Muscle layer of colon (tissue), 2 donors: Measurements from ENCODE around the gene PSMA5.

Experiments used
- H3K27ac ChIP-seq: one replicate; pipeline ENCODE4 v1.7.0; 2013; ENCODE audit warnings: low read depth, mild to moderate bottlenecking, low read length, moderate library complexity
- H3K27me3 ChIP-seq, 2 donors: one replicate each; pipeline ENCODE4 v1.7.0; 2013; ENCODE audit warnings: low read length in 2 of 2, mild to moderate bottlenecking in 2 of 2; ENCODE audit not compliant: insufficient read depth in 2 of 2, control insufficient read depth in 1 of 2
- H3K36me3 ChIP-seq: one replicate; pipeline ENCODE4 v1.7.0; 2013; ENCODE audit warnings: mild to moderate bottlenecking, low read length; ENCODE audit not compliant: insufficient read depth
- H3K4me1 ChIP-seq: one replicate; pipeline ENCODE4 v1.7.0; 2013; ENCODE audit warnings: mild to moderate bottlenecking, low read length; ENCODE audit not compliant: insufficient read depth
- H3K4me3 ChIP-seq, 2 donors: one replicate each; pipeline ENCODE4 v1.7.0; 2013; ENCODE audit warnings: low read length in 2 of 2, low read depth in 1 of 2, mild to moderate bottlenecking in 1 of 2, moderate library complexity in 1 of 2
- H3K9ac ChIP-seq: one replicate; pipeline ENCODE4 v1.7.0; 2013; ENCODE audit warnings: low read length
- H3K9me3 ChIP-seq: one replicate; pipeline ENCODE4 v1.7.0; 2013; ENCODE audit warnings: mild to moderate bottlenecking, low read length
- donor health status: abdominal sarcoma.
- donor health status: Adenocarcinoma of cecum.

Gene PSMA5

DNA sequence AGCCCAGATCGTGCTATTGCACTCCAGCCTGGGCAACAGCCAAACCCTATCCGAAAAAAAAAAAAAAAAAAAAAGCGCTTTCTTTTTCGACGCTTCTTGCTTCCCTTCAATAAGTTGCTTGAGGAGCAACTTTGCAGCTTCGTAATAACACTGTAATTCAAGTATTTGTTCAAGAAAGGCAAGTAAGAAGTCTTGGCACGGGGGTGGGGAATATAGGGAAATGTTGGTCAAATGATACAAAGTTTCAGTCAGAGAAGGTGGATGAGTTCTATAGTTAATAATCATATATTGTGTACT, 871 bp upstream of the PSMA5 start:
- Histone ChIP-seq H3K27me3 (no peaks in the 10 kb centered on the region), H3K4me3 (peak overlapping the region; percentile 47 to 96), H3K36me3 (no peaks in the 10 kb centered on the region), H3K4me1 (peaks cover 11% of the 10 kb centered on the region), H3K9ac (peak overlapping the region; percentile 74), H3K27ac (peak overlapping the region; percentile 78), H3K9me3 (no peaks in the 10 kb centered on the region)

DNA sequence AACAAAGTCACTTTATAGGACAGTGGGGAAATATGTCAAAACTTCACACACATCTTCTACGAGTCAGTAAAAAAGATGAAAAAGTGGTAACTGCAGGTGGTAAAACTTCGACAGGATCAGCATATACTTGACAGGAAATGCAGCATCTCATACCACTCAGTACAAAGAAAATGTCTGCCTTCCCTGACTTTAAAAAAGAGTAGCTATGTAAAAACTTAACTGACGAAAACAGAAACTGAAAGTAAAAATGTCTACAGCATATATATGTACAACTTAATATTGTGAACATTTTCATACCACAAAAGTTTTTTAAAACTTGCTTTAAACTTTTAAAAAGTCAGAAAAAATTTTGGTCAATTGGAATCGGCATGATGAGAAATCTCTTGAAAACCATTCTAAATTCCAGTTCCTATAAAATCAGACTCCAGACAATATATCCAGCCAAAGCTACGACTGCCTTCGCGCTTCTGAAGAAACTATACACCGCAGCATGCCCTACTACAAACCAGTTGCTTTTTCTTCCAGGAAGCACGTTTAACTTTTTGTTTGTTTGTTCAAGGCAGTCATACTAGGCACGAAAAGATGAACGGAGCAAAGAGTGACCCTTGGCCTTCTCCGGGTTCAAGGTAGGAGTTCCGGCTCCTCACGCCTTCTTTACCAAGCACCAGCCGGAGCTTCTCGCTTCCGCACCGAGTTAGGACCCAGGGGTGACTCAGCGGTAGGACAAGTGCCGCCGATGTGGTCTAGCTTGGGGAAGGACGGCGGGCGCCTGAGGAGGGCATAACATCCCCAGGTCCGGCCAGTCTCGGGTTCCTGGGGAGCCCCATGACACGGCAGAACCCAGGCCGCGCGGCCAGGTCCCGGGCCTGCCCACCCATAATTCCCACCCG, 612 bp downstream of the PSMA5 start:
- H3K9ac ChIP-seq, result peak overlapping the region; percentile 82
- H3K4me1 ChIP-seq, result peaks cover 11% of the 10 kb centered on the region
- H3K36me3 ChIP-seq, result peaks cover 10% of the 10 kb centered on the region
- H3K9me3 ChIP-seq, result no peaks in the 10 kb centered on the region
- peak overlapping the region; percentile 79 to 96 for H3K4me3 ChIP-seq
- H3K27me3 ChIP-seq, result no peaks in the 10 kb centered on the region
- peak overlapping the region; percentile 54 for H3K27ac ChIP-seq

- Histone ChIP-seq H3K27me3 (no peaks in the 10 kb centered on the region), H3K9ac (no peak overlapping the region), H3K27ac (no peak overlapping the region), H3K4me1 (peaks cover 11% of the 10 kb centered on the region), H3K36me3 (peaks cover 24% of the 10 kb centered on the region), H3K4me3 (no peak overlapping the region), H3K9me3 (no peaks in the 10 kb centered on the region)
These were observed 2.8 kb downstream of the PSMA5 start for GRCh38 chr1:109423498-109423897.

- H3K4me3 ChIP-seq, result no peak overlapping the region
- no peak overlapping the region for H3K9ac ChIP-seq
- H3K9me3 ChIP-seq, result no peaks in the 10 kb centered on the region
- H3K27ac ChIP-seq, result no peak overlapping the region
- H3K36me3 ChIP-seq, result peaks cover 68% of the 10 kb centered on the region
- H3K4me1 ChIP-seq, result no peaks in the 10 kb centered on the region
- no peaks in the 10 kb centered on the region for H3K27me3 ChIP-seq
These were observed 13.7 kb downstream of the PSMA5 start for GRCh38 chr1:109412551-109412950.

DNA sequence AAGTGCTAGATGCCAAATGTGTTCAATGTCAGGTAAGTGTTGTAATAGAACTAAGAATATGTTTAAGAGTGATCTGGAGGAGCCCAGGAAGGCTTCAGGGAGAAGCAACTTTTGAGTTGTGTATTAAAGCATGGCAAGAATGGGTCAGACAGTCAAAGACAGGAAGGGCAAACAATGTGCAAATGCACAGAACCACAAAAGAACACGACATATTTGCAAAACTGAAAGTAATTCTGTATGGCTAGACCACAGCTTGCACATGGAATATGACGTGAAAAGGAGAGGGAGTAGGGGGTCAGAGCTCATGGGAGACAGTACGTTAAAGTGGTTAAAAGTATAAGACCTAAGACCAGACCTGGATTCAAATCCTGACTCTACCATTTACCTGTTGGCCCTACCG, 21.4 kb downstream of the PSMA5 start:
- Histone ChIP-seq H3K4me1 (no peaks in the 10 kb centered on the region), H3K27ac (no peak overlapping the region), H3K9ac (no peak overlapping the region), H3K27me3 (no peaks in the 10 kb centered on the region), H3K9me3 (no peaks in the 10 kb centered on the region), H3K36me3 (peaks cover 44% of the 10 kb centered on the region), H3K4me3 (no peak overlapping the region)

DNA sequence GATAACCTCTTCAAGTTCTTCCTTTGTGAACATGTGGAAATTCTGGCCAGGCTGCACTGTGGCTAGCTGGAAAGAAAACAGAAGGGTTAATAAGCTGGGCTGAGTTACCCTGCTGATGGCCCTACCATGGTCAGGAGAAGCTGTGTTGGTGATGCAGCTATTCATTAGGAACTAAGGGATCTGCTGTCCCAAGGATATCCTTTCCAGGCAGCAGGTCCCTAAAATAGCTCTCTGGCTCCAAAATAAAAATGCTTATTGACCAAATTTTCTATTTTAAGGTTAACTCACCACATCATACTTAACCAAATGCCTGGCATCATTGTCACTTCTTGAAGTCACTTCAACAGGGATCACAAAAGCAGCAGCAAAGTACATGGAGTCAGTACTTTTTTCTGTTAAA, 24.2 kb downstream of the PSMA5 start:
- no peak overlapping the region for H3K4me3 ChIP-seq
- H3K27ac ChIP-seq, result no peak overlapping the region
- no peaks in the 10 kb centered on the region for H3K27me3 ChIP-seq
- no peaks in the 10 kb centered on the region for H3K9me3 ChIP-seq
- H3K4me1 ChIP-seq, result peaks cover 7% of the 10 kb centered on the region
- H3K9ac ChIP-seq, result no peak overlapping the region
- peaks cover 25% of the 10 kb centered on the region for H3K36me3 ChIP-seq

DNA sequence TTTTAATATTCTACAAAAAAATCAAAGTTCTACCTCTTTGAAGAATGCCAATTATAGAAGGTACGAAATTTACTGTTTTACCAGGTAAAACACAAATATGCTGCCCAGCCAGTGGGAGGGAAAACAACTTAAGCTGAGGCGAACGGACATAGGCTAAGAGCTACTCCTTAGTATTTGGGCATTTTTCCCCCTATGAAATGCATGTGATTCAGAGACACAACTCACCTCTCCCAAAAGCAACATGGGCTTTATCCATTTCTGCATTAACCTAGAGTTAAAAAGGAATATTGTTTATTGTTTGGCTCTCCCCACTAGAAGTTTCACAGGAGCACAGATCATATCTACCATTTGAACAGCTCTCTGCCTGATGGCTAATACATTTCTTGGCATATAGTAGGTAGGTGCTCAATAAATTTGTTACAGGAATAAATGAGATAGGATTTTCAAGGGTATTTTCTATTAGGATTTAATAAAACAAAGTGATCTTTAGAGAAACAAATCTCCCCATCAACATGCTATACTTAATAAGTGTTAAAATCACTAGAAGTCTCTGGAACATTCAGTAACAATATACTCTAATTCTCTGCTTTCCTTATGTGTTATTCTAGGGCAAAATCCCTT, 26.1 kb downstream of the PSMA5 start:
- peaks cover 23% of the 10 kb centered on the region for H3K4me1 ChIP-seq
- H3K27me3 ChIP-seq, result no peaks in the 10 kb centered on the region
- H3K36me3 ChIP-seq, result peaks cover 18% of the 10 kb centered on the region
- no peak overlapping the region for H3K4me3 ChIP-seq
- no peak overlapping the region for H3K9ac ChIP-seq
- no peaks in the 10 kb centered on the region for H3K9me3 ChIP-seq
- no peak overlapping the region for H3K27ac ChIP-seq

DNA sequence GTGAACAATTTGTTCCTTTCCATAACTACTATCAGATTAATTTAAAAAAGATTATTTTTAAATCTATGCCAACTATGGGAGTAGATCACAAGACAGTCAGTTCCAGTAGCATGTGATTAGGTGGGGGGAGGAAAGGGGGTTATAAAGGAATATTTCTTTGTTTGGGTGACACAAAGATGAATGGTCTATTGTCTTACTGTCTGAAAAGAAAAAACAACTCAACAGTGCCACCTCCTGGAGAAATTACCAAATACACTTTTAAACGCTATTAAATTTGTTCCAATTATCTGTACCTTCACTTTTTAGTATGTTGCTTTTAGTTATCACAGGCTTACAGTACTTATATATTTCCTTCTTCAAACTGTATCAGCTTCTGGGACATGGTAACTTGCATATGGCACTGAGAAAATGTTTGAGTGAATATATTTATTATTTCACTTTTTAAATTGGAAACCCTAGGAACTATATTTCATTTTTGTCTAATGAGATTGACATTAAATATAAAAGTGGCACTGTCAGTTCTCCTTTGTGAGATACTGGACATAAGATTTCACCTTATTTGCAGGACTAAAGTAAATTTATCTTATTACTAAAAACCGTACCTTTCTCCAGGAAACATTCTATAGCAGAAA, 26.8 kb downstream of the PSMA5 start:
- Histone ChIP-seq H3K9ac (no peak overlapping the region), H3K4me3 (no peak overlapping the region), H3K27ac (no peak overlapping the region), H3K4me1 (peaks cover 29% of the 10 kb centered on the region), H3K27me3 (no peaks in the 10 kb centered on the region), H3K36me3 (peaks cover 13% of the 10 kb centered on the region), H3K9me3 (no peaks in the 10 kb centered on the region)

DNA sequence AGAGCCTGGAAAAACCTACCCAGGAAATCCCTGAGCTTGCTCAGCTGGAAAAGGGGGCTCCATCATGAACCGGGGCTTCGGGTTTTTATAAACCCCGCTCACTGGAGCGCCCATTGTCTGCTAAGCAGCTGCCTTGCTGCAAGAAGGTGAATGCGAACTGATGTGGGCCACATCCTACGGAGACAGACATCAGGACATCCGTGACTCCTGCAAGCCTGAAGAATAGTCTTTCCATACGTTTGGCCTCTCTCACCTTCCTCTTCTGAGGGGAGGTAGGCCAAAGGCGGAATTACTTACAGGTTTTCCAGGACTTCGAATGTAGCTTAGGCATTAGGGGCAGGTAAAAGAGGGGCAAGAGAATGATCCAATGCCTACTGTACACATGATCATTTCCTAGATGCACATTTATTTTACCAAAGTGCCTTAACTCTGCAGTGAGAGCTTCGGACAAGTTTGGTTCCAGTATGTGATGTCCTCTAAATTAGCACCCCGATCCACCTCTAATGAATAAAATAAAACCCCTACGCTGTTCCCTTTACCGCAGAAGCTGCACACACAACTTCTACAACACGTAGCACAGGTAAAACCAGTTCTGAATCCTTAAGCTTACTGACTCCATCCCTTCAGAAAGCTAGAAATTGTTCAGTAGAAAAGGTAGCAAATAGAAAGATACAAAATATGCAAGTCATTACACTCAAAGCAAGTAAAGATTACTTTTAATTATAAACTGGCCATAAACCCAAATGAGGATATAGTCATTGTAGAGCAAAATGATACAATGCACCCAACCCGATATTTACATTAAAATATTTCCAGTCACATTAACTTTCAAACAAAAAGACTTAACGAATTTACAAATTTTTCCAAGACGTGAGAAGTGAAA, 27.7 kb downstream of the PSMA5 start:
- no peaks in the 10 kb centered on the region for H3K9me3 ChIP-seq
- H3K9ac ChIP-seq, result peak overlapping the region; percentile 53
- peaks cover 13% of the 10 kb centered on the region for H3K36me3 ChIP-seq
- H3K4me3 ChIP-seq, result peak overlapping the region; percentile 71 to 81
- peak overlapping the region; percentile 78 for H3K27ac ChIP-seq
- no peaks in the 10 kb centered on the region for H3K27me3 ChIP-seq
- peaks cover 31% of the 10 kb centered on the region for H3K4me1 ChIP-seq

DNA sequence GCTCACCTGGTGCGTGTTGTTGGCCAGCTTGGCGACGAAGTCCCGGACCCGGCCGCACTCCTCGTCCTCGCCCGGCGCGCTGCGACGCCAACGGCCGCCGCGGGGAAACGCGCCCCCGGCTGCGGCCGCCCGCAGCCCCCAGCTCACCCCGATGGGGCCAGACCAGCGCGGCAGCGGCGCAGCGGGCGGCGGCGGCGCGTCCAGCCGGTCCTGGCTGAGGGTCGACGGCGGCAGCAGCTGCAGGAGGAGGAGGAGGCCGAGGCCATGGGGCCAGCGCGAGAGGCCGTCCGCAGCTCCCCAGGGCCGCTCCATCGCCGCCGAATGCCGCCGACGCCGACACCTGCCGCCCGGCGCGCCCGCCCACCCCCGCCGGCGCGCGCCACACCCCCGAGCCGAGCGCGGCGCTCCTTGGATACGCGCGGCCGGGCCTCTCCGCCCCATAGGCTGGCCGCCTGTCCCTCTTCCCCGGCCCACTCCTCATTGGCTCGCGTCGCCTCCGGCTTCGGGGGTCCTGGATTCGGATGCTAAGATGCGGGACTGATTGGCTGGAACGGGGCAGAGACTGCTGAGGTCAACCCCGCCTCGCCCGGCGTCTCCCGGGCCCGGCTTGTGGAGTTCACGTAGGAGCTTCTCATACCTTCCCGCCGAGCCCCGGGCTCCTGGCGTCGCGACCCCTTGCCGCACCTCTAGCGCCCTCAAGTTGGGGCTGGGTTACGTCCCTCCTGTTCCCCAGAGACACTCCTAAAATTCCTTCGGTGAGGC, 28.5 kb downstream of the PSMA5 start, which contains the start of gene SORT1:
SORT1 (minus strand) TSS at position 338 of the 762 bp plus-strand sequence; CDS start at position 312, 26 bp downstream.
- peak within 1 kb of the TSS; percentile 71 to 81 for H3K4me3 ChIP-seq
- peaks cover 13% of the 10 kb centered on the region for H3K36me3 ChIP-seq
- no peaks in the 10 kb centered on the region for H3K27me3 ChIP-seq
- peak within 1 kb of the TSS; percentile 78 for H3K27ac ChIP-seq
- H3K9ac ChIP-seq, result peak within 1 kb of the TSS; percentile 53
- no peaks in the 10 kb centered on the region for H3K9me3 ChIP-seq
- H3K4me1 ChIP-seq, result peaks cover 39% of the 10 kb centered on the region
